ENCODE results near the gene TBC1D17.
A peak's percentile ranks its signal among the peaks of the same experiment; 100 is the strongest.

DNA sequence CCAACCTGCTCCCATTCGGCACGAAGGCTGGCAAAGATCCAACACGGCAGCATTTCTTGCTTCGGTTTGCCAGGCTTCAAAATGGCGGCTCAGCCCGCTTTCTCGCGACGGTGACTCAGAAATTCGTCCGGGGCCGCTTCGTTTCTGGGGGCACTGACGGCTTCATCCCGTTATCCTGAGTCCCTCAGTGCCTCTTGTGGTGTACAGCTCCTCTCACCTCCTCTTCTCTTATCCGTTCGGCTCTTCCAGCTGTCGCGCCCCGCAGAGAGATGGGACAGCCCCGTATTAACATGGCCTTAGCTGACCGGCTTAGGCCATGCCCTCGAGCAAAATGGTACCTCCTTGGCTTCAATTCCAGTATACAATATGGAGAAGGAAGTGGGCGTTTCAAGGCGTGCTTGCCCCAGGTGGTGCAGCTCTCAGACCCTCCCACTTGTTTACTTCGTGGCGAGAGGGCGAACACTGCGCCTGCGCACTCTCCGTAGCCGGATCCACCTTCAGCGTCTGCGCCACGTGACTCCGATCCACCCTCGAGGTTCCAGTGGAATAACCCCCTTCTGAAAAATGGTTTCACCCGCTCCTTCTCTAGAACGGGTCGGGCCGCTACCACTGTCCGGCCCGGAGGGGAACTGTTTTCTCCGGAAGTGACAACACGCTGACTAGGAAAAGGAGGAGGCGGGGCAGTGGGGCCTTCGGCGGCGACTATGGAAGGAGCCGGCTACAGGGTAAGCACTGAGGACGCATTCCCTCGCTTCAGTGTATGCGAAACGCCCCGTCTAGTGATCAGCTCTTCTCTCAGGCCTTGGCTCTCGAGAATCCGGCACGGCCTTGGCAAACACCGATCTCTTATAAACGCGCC, at the start of gene TBC1D17, which contains the start of gene AKT1S1:
- TF ChIP-seq, protein P1, sequence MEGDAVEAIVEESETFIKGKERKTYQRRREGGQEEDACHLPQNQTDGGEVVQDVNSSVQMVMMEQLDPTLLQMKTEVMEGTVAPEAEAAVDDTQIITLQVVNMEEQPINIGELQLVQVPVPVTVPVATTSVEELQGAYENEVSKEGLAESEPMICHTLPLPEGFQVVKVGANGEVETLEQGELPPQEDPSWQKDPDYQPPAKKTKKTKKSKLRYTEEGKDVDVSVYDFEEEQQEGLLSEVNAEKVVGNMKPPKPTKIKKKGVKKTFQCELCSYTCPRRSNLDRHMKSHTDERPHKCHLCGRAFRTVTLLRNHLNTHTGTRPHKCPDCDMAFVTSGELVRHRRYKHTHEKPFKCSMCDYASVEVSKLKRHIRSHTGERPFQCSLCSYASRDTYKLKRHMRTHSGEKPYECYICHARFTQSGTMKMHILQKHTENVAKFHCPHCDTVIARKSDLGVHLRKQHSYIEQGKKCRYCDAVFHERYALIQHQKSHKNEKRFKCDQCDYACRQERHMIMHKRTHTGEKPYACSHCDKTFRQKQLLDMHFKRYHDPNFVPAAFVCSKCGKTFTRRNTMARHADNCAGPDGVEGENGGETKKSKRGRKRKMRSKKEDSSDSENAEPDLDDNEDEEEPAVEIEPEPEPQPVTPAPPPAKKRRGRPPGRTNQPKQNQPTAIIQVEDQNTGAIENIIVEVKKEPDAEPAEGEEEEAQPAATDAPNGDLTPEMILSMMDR (IDR thresholded peaks at IDR 0.05): peak in 2 of 3 donors; percentile 10 to 17
- peak; percentile 96 for TF ChIP-seq POLR2A (IDR thresholded peaks at IDR 0.05)

Measured in breast epithelium (tissue), 3 donors.